Measurements from ENCODE around the gene RGS14.

- TF ChIP-seq POLR2A (IDR thresholded peaks at IDR 0.05; ENCODE audit: borderline replicate concordance, extremely low read depth, insufficient read depth, insufficient read length) (no peak), SIN3A (IDR thresholded peaks at IDR 0.05; ENCODE audit: low read depth) (no peak), REST (IDR thresholded peaks at IDR 0.05; ENCODE audit: low read depth) (no peak), CTCF (IDR thresholded peaks at IDR 0.05 in 2 of 3, conservative IDR thresholded peaks at IDR 0.05 in 1 of 3; ENCODE audit: borderline replicate concordance in 1 of 3, insufficient read depth in 1 of 3, low read depth in 2 of 3, low read length in 2 of 3) (no peak), ZBTB33 (IDR thresholded peaks at IDR 0.05; ENCODE audit: extremely low read depth, insufficient replicate concordance, low read length) (no peak), EZH2 (IDR thresholded peaks at IDR 0.05) (no peak), JUND (IDR thresholded peaks at IDR 0.05) (no peak)
These were observed 16.1 kb downstream of the RGS14 start for GRCh38 chr5:177373806-177374205.

Measured in HCT116 (cell line).